Measurements from ENCODE around the gene C1QTNF12. TPM values are rescaled to one million over a fixed set of nuclear protein-coding genes. Genes with fewer than 3 reads are reported as not detected.

The C1QTNF12 gene
- total and polyA plus RNA-seq, 2 of the 8 experiments (the other 6 are each of a cell fraction or from before 2014, with no cell fraction given): 2.1 to 3.7 TPM

- CTCF ChIA-PET (ENCODE audit: partially characterized antibody): interaction anchor here (1.2 kb wide), 1 partner anchor 9 kb away, joined by 3 read pairs; no protein-coding TSS in a partner anchor
- Histone ChIP-seq H2BK20ac (ENCODE audit: low read length) (no peak overlapping the region), H4K91ac (replicated peaks; ENCODE audit: insufficient read length, low read length) (no peak overlapping the region), H2AFZ (ENCODE audit: low read length) (no peak overlapping the region), H2BK15ac (ENCODE audit: low read length) (no peak overlapping the region), H3K79me2 (ENCODE audit: control insufficient read depth in 1 of 2, insufficient read depth in 2 of 2, low read length in 2 of 2) (no peaks in the 10 kb centered on the region; a peak in 1 of 4 replicates), H3K4ac (replicated peaks; ENCODE audit: insufficient read length, low read depth, low read length) (no peak overlapping the region), H3K4me2 (ENCODE audit: insufficient read depth in 1 of 2, low read depth in 2 of 2, low read length in 2 of 2) (no peak overlapping the region), H4K8ac (ENCODE audit: extremely low read depth, insufficient read depth, low read length) (no peak overlapping the region), H3K56ac (replicated peaks; ENCODE audit: insufficient read length, low read depth, low read length) (no peak overlapping the region), H3K18ac (ENCODE audit: extremely low read depth, low read length) (no peak overlapping the region), H3K9me3 (ENCODE audit: insufficient read depth in 2 of 2, low read depth in 1 of 2, low read length in 1 of 2) (no peaks in the 10 kb centered on the region), H3K36me3 (ENCODE audit: control insufficient read depth in 2 of 4, insufficient read depth in 4 of 4, low read length in 3 of 4) (no peaks in the 10 kb centered on the region), H2AK5ac (ENCODE audit: low read depth, low read length) (no peak overlapping the region), H4K5ac (ENCODE audit: insufficient read length, low read depth, low read length) (no peak overlapping the region), H3K9ac (replicated peaks in 1 of 4; ENCODE audit: extremely low read depth in 1 of 4, low read depth in 3 of 4, low read length in 3 of 4) (no peak overlapping the region), H3K23me2 (ENCODE audit: low read depth, low read length) (no peaks in the 10 kb centered on the region; the same call in 1 of the 2 replicates), H3K27me3 (replicated peaks in 1 of 4; ENCODE audit: control insufficient read depth in 3 of 4, extremely low read depth in 1 of 4, insufficient read depth in 3 of 4, low read length in 3 of 4) (peaks cover 2 to 19% (median 11%) of the 10 kb centered on the region in 4 experiments; a peak in 6 of 7 replicates), H3K23ac (ENCODE audit: insufficient read length) (no peak overlapping the region), H2BK12ac (ENCODE audit: low read depth, low read length) (no peak overlapping the region), H3K27ac (ENCODE audit: low read depth, low read length) (no peak overlapping the region), H2BK5ac (ENCODE audit: low read depth, low read length) (no peak overlapping the region), H3K79me1 (ENCODE audit: low read depth, low read length) (no peaks in the 10 kb centered on the region), H3K4me1 (replicated peaks in 1 of 4; ENCODE audit: control insufficient read depth in 3 of 4, insufficient read depth in 4 of 4, low read length in 3 of 4) (peaks cover 0 to 8% (median under 1%) of the 10 kb centered on the region in 4 experiments; a peak in 5 of 7 replicates), H2BK120ac (replicated peaks; ENCODE audit: low read depth, low read length) (no peak overlapping the region), H3K14ac (ENCODE audit: insufficient read length) (no peak overlapping the region), H3K4me3 (ENCODE audit: extremely low read depth in 1 of 4, insufficient read depth in 2 of 4, low read depth in 3 of 4, low read length in 4 of 4) (no peak overlapping the region), H4K20me1 (replicated peaks in 1 of 2; ENCODE audit: control insufficient read depth in 1 of 2, insufficient read depth in 2 of 2, low read length in 2 of 2) (peaks cover 4 to 9% of the 10 kb centered on the region in 2 experiments)
- TF ChIP-seq USF2 (IDR thresholded peaks at IDR 0.05; ENCODE audit: low read length): no peak
- TF ChIP-seq HDAC6 (IDR thresholded peaks at IDR 0.05; ENCODE audit: low read depth, low read length): no peak
- no peak for DNase-seq (ENCODE audit: low read depth in 1 of 2, low spot score in 2 of 2)
- POLR2A ChIA-PET (ENCODE audit: partially characterized antibody): no interaction called here
- no peak for FAIRE-seq
- 88% methylated on average over 15 of the region's 23 CpGs; no CpG with 5 or more reads in 1 of the 2 experiments for whole genome bisulfite sequencing, 2 experiments (ENCODE audit: extremely low coverage in 1 of 2, insufficient coverage in 1 of 2, insufficient read length in 1 of 2, insufficient replicate concordance in 2 of 2, low coverage in 1 of 2, low lambda C conversion rate in 2 of 2, missing lambda C conversion rate in 1 of 2)
These were observed 1.2 kb downstream of the C1QTNF12 start for GRCh38 chr1:1245178-1245816.
